ENCODE data around the gene ANKIB1. TPM values are rescaled to one million over a fixed set of nuclear protein-coding genes. Genes with fewer than 3 reads are reported as not detected.

Gene ANKIB1
- polyA plus RNA-seq, 2 of the 4 experiments (the other 2 are of a cell fraction): 20.7 to 59.5 TPM

DNA sequence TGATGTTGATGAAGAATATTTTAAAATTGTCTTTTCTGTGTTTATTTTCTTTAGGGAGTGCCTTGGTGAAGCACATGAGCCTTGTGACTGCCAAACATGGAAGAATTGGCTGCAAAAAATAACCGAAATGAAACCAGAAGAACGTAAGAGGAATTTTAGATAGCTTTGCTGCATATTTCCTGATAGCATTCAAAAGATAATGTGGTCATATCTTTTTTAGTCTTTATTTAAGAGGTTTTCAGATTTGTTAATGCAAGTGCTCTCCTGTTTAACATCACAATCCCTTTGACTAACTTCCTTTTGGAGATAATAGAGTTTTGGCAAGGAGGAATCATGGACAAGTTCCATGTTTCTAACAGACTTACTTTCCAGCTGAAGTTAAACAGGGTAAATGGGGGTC is 116.4 kb downstream of the ANKIB1 start:
- DNase-seq (ENCODE audit: low read depth in 1 of 2, low spot score in 1 of 2): no peak
- Histone ChIP-seq H3K9me3 (no peaks in the 10 kb centered on the region), H3K4me1 (no peaks in the 10 kb centered on the region), H3K4me2 (no peak overlapping the region), H3K27ac (no peak overlapping the region), H3K4me3 (no peak overlapping the region)
- ChIA-PET CTCF (interaction anchor here (1.3 kb wide), 1 partner anchor 62 kb away, joined by 6 read pairs; no protein-coding TSS in a partner anchor), POLR2A (no interaction called here)
- 98% methylated on average over 2 of the region's 2 CpGs for whole genome bisulfite sequencing (ENCODE audit: missing lambda C conversion rate)
- no peak for ATAC-seq
- no peak for FAIRE-seq
- TF ChIP-seq, protein P1, sequence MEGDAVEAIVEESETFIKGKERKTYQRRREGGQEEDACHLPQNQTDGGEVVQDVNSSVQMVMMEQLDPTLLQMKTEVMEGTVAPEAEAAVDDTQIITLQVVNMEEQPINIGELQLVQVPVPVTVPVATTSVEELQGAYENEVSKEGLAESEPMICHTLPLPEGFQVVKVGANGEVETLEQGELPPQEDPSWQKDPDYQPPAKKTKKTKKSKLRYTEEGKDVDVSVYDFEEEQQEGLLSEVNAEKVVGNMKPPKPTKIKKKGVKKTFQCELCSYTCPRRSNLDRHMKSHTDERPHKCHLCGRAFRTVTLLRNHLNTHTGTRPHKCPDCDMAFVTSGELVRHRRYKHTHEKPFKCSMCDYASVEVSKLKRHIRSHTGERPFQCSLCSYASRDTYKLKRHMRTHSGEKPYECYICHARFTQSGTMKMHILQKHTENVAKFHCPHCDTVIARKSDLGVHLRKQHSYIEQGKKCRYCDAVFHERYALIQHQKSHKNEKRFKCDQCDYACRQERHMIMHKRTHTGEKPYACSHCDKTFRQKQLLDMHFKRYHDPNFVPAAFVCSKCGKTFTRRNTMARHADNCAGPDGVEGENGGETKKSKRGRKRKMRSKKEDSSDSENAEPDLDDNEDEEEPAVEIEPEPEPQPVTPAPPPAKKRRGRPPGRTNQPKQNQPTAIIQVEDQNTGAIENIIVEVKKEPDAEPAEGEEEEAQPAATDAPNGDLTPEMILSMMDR (IDR thresholded peaks at IDR 0.05): no peak
- TF ChIP-seq HOXA7 (CRISPR knock-in tag; IDR thresholded peaks at IDR 0.05) (no peak), ZSCAN20 (CRISPR knock-in tag; IDR thresholded peaks at IDR 0.05) (no peak), PHF8 (IDR thresholded peaks at IDR 0.05; ENCODE audit: borderline replicate concordance, low read depth) (no peak), HOXB5 (CRISPR knock-in tag; IDR thresholded peaks at IDR 0.05) (no peak), CEBPB (IDR thresholded peaks at IDR 0.05) (no peak), KDM5A (IDR thresholded peaks at IDR 0.05) (no peak), HEYL (CRISPR knock-in tag; IDR thresholded peaks at IDR 0.05) (no peak), CHD2 (IDR thresholded peaks at IDR 0.05; ENCODE audit: low read length, partially characterized antibody) (no peak), EHF (CRISPR knock-in tag; IDR thresholded peaks at IDR 0.05) (no peak), SREBF2 (IDR thresholded peaks at IDR 0.05) (no peak), RFX5 (IDR thresholded peaks at IDR 0.05) (no peak)
- TF ChIP-seq, protein P2, sequence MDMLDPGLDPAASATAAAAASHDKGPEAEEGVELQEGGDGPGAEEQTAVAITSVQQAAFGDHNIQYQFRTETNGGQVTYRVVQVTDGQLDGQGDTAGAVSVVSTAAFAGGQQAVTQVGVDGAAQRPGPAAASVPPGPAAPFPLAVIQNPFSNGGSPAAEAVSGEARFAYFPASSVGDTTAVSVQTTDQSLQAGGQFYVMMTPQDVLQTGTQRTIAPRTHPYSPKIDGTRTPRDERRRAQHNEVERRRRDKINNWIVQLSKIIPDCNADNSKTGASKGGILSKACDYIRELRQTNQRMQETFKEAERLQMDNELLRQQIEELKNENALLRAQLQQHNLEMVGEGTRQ (IDR thresholded peaks at IDR 0.05): no peak
- TF ChIP-seq, protein P3, sequence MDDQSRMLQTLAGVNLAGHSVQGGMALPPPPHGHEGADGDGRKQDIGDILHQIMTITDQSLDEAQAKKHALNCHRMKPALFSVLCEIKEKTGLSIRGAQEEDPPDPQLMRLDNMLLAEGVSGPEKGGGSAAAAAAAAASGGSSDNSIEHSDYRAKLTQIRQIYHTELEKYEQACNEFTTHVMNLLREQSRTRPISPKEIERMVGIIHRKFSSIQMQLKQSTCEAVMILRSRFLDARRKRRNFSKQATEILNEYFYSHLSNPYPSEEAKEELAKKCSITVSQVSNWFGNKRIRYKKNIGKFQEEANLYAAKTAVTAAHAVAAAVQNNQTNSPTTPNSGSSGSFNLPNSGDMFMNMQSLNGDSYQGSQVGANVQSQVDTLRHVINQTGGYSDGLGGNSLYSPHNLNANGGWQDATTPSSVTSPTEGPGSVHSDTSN (IDR thresholded peaks at IDR 0.05): no peak
- TF ChIP-seq, protein P4, sequence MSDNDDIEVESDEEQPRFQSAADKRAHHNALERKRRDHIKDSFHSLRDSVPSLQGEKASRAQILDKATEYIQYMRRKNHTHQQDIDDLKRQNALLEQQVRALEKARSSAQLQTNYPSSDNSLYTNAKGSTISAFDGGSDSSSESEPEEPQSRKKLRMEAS (IDR thresholded peaks at IDR 0.05): no peak

DNA sequence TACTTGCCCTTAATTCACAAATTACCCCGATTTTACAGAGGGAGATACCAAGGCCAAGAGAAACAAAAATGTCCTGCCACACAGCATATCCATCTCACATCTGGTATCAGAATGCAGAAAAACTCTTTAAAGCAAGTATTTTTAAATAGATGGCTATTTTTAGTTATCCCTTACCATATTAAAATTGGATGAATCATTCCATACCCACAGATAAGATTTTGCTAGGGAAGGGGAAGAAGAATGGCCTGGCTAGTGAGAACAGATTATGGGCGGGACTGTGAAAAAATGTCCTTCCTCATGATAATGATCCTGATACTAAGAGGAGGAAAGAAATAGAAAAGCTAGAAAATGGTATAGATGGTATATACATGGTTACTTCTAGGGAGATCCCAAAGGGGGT is 121.0 kb downstream of the ANKIB1 start:
- Histone ChIP-seq H3K4me3 (no peak overlapping the region), H3K27ac (no peak overlapping the region), H3K4me2 (no peak overlapping the region), H3K4me1 (no peaks in the 10 kb centered on the region), H3K9me3 (no peaks in the 10 kb centered on the region)
- DNase-seq (ENCODE audit: low read depth in 1 of 2, low spot score in 1 of 2) (no peak), ATAC-seq (no peak), FAIRE-seq (no peak)
- CTCF ChIA-PET: no interaction called here
- POLR2A ChIA-PET: no interaction called here
- no peak for TF ChIP-seq RCOR1 (IDR thresholded peaks at IDR 0.05; ENCODE audit: low read depth, low read length)
- TF ChIP-seq, protein P5, sequence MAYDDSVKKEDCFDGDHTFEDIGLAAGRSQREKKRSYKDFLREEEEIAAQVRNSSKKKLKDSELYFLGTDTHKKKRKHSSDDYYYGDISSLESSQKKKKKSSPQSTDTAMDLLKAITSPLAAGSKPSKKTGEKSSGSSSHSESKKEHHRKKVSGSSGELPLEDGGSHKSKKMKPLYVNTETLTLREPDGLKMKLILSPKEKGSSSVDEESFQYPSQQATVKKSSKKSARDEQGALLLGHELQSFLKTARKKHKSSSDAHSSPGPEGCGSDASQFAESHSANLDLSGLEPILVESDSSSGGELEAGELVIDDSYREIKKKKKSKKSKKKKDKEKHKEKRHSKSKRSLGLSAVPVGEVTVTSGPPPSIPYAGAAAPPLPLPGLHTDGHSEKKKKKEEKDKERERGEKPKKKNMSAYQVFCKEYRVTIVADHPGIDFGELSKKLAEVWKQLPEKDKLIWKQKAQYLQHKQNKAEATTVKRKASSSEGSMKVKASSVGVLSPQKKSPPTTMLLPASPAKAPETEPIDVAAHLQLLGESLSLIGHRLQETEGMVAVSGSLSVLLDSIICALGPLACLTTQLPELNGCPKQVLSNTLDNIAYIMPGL (CRISPR knock-in tag; IDR thresholded peaks at IDR 0.05; ENCODE audit: borderline replicate concordance): no peak
- no peak for TF ChIP-seq SMC3 (IDR thresholded peaks at IDR 0.05)
- TF ChIP-seq HDAC2 (IDR thresholded peaks at IDR 0.05): no peak
- TF ChIP-seq ZFP36 (IDR thresholded peaks at IDR 0.05; ENCODE audit: borderline replicate concordance, partially characterized antibody): no peak
- 78% methylated on average over 2 of the region's 2 CpGs for WGBS (ENCODE audit: missing lambda C conversion rate)

DNA sequence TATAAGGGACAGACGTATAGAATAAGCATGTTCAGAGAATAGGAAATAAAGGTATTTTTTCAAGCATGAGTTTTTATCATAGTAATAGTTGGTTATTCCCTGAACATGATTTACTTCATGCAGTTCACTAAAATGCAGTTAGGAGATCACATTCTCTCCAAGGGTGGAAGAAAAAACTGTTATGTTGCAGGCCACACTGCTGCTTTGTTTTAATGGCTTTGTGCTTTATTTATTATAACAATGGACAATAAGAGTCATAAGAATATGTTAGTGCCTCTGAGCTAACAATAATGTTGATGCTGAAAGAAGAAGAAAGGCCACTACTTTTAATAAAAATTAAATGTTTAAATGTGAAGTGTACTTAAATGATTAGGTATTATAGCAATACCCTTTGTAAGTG is 123.0 kb downstream of the ANKIB1 start:
- Histone ChIP-seq H3K4me1 (no peaks in the 10 kb centered on the region), H3K9me3 (no peaks in the 10 kb centered on the region), H3K4me2 (no peak overlapping the region), H3K27ac (no peak overlapping the region), H3K4me3 (no peak overlapping the region)
- TF ChIP-seq KDM5A (IDR thresholded peaks at IDR 0.05) (no peak), ZC3H11A (IDR thresholded peaks at IDR 0.05) (no peak), PHF8 (IDR thresholded peaks at IDR 0.05; ENCODE audit: borderline replicate concordance, low read depth) (no peak), EHMT2 (IDR thresholded peaks at IDR 0.05; ENCODE audit: low read depth) (no peak), MYC (IDR thresholded peaks at IDR 0.05; ENCODE audit: borderline replicate concordance, low read length) (no peak), JUN (IDR thresholded peaks at IDR 0.05) (no peak), NFE2L2 (conservative IDR thresholded peaks at IDR 0.05; ENCODE audit: low read length) (no peak), FOSB (CRISPR knock-in tag; IDR thresholded peaks at IDR 0.05) (no peak), MAFK (IDR thresholded peaks at IDR 0.05; ENCODE audit: partially characterized antibody) (no peak), HOXB5 (CRISPR knock-in tag; IDR thresholded peaks at IDR 0.05) (no peak), ZFP36 (IDR thresholded peaks at IDR 0.05; ENCODE audit: borderline replicate concordance, partially characterized antibody) (no peak), TP53 (CRISPR knock-in tag; IDR thresholded peaks at IDR 0.05) (no peak)
- no peak for ATAC-seq
- no peak for FAIRE-seq
- POLR2A ChIA-PET: no interaction called here
- WGBS (ENCODE audit: missing lambda C conversion rate): 90% methylated on average over 1 of the region's 1 CpG
- no peak for DNase-seq (ENCODE audit: low read depth in 1 of 2, low spot score in 1 of 2)
- CTCF ChIA-PET: no interaction called here

Data from A549 (cell line).